Activated CD8-positive, alpha-beta memory T cell treated with anti-CD3 and anti-CD28 coated beads, Interleukin-2, amount 10 ng/mL, durations not matched to agents 7 days and 5 days (primary cell): ENCODE results near the gene MAGEB2. TPM values are rescaled to one million over a fixed set of nuclear protein-coding genes. Genes with fewer than 3 reads are reported as not detected.
"Not testable (repeated sequence)": the region's sequence is repeated elsewhere in the genome, so short reads cannot be mapped to it uniquely, and the experiment has no call there.

Source experiments
- ATAC-seq: fragments of 150-1000 bp; cut with Tn5 transposase; one replicate; pipeline ENCODE4 v1.10.0; 2021; ENCODE audit warnings: moderate library complexity
- CTCF ChIA-PET: fragments of 350-600 bp; sonication (Branson Sonifier 250); formaldehyde crosslinking; loops from one replicate; lab custom pipeline; 2021; ENCODE audit warnings: antibody characterized with exemption; lab: Charles Lee
- DNase-seq: peaks from one replicate; pipeline ENCODE4 v3.0.0-alpha.2; 2020
- H3K27ac Mint-ChIP-seq: one replicate; pipeline ENCODE4 v1.8.0; 2021; ENCODE audit warnings: mild to moderate bottlenecking, mixed read lengths
- H3K27me3 Mint-ChIP-seq: one replicate; pipeline ENCODE4 v1.8.0; 2021; ENCODE audit warnings: mixed read lengths
- H3K36me3 Mint-ChIP-seq: one replicate; pipeline ENCODE4 v1.8.0; 2021; ENCODE audit warnings: mild to moderate bottlenecking, mixed read lengths
- H3K4me1 Mint-ChIP-seq: one replicate; pipeline ENCODE4 v1.8.0; 2021; ENCODE audit warnings: mixed read lengths
- H3K4me3 Mint-ChIP-seq: one replicate; pipeline ENCODE4 v1.8.0; 2021; ENCODE audit warnings: mild to moderate bottlenecking, moderate library complexity, mixed read lengths
- H3K9me3 Mint-ChIP-seq: one replicate; pipeline ENCODE4 v1.8.0; 2022; ENCODE audit warnings: low read depth, mixed read lengths
- total RNA-seq, 2 experiments: library from RNA; stranded (reverse); gene quantifications; one replicate each; pipeline ENCODE4 v1.2.3, GENCODE V29; 2021

The MAGEB2 gene, protein sequence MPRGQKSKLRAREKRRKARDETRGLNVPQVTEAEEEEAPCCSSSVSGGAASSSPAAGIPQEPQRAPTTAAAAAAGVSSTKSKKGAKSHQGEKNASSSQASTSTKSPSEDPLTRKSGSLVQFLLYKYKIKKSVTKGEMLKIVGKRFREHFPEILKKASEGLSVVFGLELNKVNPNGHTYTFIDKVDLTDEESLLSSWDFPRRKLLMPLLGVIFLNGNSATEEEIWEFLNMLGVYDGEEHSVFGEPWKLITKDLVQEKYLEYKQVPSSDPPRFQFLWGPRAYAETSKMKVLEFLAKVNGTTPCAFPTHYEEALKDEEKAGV
- not detected for total RNA-seq

DNA sequence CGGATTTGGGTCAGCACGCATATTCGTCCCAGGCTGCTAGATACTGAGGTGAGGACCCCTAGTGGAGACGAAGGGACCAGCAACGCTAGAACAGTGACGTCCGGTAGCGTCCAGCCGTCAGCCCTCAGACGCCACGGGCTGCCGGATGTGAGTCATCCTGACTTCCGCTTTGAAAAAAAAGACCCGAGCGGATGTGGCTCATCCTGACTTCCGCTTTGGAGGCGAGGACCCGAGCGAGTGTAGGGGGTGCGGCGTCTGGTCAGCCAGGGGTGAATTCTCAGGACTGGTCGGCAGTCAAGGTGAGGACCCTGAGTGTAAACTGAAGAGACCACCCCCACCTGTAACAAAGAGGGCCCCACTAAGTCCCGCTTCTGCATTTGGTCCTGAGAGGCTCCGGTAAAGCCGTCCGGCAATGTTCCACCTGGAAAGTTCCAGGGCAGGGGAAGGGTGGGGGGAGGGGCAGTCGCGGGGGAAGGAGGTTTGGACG is at the start of gene MAGEB2:
Gene MAGEB2 (plus strand): TSS at position 207 of the 487 bp plus-strand sequence. CDS start 3,018 bp downstream, outside the sequence.
- DNase-seq (no peak), ATAC-seq (no peak)
- CTCF ChIA-PET, result interaction anchor here (0.6 kb wide), 1 partner anchor 283 kb away, joined by 3 read pairs; no protein-coding TSS in a partner anchor
- H3K27me3 Mint-ChIP-seq, result no peaks in the 10 kb centered on the region
- no peaks in the 10 kb centered on the region for H3K4me1 Mint-ChIP-seq
- H3K4me3 Mint-ChIP-seq, result no peak within 1 kb of the TSS
- no peak within 1 kb of the TSS for H3K27ac Mint-ChIP-seq
- H3K36me3 Mint-ChIP-seq, result no peaks in the 10 kb centered on the region
- H3K9me3 Mint-ChIP-seq, result no peaks in the 10 kb centered on the region

DNA sequence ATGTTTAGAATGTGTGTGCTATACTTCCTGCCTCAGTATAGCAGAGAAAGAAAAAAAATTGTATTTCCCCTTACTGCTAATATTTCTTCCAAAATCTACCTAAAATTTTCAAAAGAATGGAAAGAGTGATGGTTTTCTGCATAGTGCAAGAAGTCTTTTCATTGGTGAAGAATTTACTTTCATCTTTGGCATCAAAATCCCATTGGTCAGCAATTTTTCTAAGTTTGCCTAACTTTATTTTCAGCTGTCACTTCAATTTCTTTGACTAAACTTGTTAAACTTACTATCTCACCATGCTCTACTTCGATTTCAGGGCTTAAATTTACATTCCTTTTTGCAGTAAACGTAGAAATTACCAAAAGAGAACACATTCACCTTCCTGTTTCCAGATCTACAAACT is 44.5 kb upstream of the MAGEB2 start:
- no peaks in the 10 kb centered on the region for H3K9me3 Mint-ChIP-seq

DNA sequence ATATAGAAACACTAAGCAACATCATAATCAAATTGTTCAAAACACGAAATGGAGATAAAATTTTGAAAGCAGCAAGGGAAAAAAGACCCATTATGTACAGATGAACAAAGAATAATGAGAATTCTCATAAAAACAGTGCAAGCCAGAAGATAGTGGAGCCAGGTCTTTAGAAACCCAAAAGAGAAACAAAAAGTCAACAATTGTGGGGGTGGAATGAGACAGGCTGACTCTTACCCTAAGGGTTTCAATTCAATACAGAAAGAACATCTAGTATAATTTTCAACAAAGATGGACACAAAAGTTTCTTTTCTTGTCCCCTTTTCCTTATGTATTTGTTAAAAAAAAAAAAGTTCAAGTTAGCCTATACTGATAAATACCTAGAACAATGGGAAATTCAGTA is 34.0 kb upstream of the MAGEB2 start:
- H3K27me3 Mint-ChIP-seq, result no peaks in the 10 kb centered on the region
- DNase-seq (no peak), ATAC-seq (no peak)
- no peak overlapping the region for H3K4me3 Mint-ChIP-seq
- no peaks in the 10 kb centered on the region for H3K9me3 Mint-ChIP-seq
- CTCF ChIA-PET, result no interaction called here
- no peaks in the 10 kb centered on the region for H3K36me3 Mint-ChIP-seq
- no peaks in the 10 kb centered on the region for H3K4me1 Mint-ChIP-seq
- H3K27ac Mint-ChIP-seq, result no peak overlapping the region

More for the DNA sequence above, 44.5 kb upstream of the MAGEB2 start:
- Mint-ChIP-seq H3K27me3 (no peaks in the 10 kb centered on the region), H3K36me3 (no peaks in the 10 kb centered on the region), H3K4me1 (no peaks in the 10 kb centered on the region), H3K4me3 (no peak overlapping the region), H3K27ac (no peak overlapping the region)
- CTCF ChIA-PET, result no interaction called here
- DNase-seq (no peak), ATAC-seq (no peak)

DNA sequence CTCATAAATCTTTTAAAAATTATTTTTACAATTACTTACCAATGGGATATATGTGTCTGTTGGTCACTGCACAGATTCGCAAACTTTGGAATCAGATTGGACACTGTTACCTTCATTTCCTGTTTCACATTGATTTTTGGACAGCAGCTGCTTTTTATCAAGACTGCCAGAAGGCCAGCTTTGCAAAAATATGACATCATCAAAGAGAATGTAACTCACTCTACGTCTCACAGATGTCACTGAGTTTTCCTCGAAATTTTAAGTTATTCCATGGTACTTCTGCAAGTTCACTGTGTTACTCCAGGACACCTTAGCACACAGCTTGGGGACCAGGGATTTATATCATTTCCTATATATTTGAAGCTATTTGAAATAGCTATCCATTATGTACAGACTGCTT is 31.8 kb upstream of the MAGEB2 start:
- H3K27ac Mint-ChIP-seq, result no peak overlapping the region
- no peak overlapping the region for H3K4me3 Mint-ChIP-seq
- no peaks in the 10 kb centered on the region for H3K36me3 Mint-ChIP-seq
- no peak for ATAC-seq
- DNase-seq, result no peak
- no peaks in the 10 kb centered on the region for H3K9me3 Mint-ChIP-seq
- CTCF ChIA-PET, result no interaction called here
- H3K4me1 Mint-ChIP-seq, result no peaks in the 10 kb centered on the region
- no peaks in the 10 kb centered on the region for H3K27me3 Mint-ChIP-seq

DNA sequence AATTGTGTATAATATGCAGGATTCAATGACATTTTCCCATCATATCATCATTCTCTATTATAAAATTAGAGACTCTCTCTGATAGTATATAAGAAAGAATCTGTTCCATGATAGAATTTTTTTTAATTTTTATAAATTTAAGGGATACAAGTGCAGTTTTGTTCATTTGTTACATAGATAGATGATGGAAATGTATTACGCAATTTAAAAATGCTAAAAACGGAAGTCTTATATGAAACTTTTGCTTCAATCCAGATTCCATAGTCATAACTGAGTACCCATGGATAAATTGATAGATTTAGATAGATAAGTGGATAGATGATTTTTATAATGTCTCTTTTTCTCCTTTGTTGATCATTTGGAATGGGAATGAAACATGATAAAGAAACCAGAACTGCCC is 24.9 kb upstream of the MAGEB2 start:
- Mint-ChIP-seq H3K36me3 (no peaks in the 10 kb centered on the region), H3K27ac (no peak overlapping the region), H3K9me3 (peaks cover 2% of the 10 kb centered on the region), H3K4me3 (no peak overlapping the region), H3K27me3 (no peaks in the 10 kb centered on the region), H3K4me1 (no peaks in the 10 kb centered on the region)
- ATAC-seq (no peak), DNase-seq (no peak)
- CTCF ChIA-PET, result no interaction called here

DNA sequence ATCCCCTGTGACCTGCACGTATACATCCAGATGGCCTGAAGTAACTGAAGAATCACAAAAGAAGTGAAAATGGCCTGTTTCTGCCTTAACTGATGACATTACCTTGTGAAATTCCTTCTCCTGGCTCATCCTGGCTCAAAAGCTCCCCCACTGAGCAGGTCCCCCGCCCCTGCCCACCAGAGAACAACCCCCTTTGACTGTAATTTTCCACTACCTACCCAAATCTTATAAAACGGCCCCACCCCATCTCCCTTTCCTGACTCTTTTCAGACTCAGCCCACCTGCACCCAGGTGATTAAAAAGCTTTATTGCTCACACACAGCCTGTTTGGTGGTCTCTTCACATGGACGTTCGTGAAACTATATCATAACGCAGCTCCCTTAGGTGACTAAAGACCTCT is 21.5 kb upstream of the MAGEB2 start:
- H3K9me3 Mint-ChIP-seq, H3K27me3 Mint-ChIP-seq, ATAC-seq, H3K4me3 Mint-ChIP-seq, H3K27ac Mint-ChIP-seq, CTCF ChIA-PET, H3K36me3 Mint-ChIP-seq, H3K4me1 Mint-ChIP-seq, DNase-seq: not testable (repeated sequence)

DNA sequence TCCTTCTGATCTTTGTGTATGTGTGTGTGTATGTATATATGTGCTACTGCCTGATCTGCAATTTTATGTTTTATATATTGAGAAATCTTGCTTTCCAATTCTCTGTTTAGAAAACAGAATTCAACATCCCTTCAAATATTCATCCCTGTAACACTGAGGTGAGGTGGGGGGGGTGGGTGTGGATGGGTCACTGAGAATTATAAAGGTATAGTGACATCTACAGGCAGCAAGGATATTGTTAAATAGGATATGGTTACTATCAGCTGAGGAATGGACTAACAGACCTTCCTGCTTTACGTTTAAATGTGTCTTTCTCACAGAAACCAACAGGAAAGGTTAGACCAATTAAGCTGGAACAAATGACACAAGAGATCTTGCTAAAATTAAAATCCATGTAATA is 19.0 kb upstream of the MAGEB2 start:
- ATAC-seq (no peak), DNase-seq (no peak)
- Mint-ChIP-seq H3K27me3 (no peaks in the 10 kb centered on the region), H3K27ac (no peak overlapping the region), H3K4me1 (no peaks in the 10 kb centered on the region), H3K36me3 (no peaks in the 10 kb centered on the region), H3K9me3 (peaks cover 2% of the 10 kb centered on the region), H3K4me3 (no peak overlapping the region)
- CTCF ChIA-PET, result no interaction called here

DNA sequence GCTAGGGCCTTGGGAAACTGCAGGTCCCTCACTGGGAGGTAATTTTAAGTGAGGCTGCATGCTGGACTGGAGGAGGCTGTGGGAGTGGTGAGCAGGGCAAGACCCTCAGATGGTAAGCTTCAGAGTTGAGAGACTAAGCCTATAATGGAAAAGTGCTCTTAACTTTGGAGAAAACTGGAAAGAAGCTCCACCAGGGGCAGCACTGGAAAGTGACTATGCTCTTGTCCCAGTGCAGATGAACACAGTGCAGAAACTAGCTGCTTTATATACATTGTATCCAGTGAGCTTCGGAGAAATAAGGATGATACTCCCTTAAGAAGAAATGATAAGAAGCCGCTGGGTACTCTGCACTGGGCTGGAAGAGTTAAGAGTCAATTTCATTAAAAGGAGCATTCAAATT is 3.2 kb upstream of the MAGEB2 start:
- CTCF ChIA-PET, result no interaction called here
- H3K4me3 Mint-ChIP-seq, result no peak overlapping the region
- no peak for DNase-seq
- H3K27ac Mint-ChIP-seq, result no peak overlapping the region
- no peak for ATAC-seq
- H3K9me3 Mint-ChIP-seq, result no peaks in the 10 kb centered on the region
- no peaks in the 10 kb centered on the region for H3K36me3 Mint-ChIP-seq
- H3K27me3 Mint-ChIP-seq, result no peaks in the 10 kb centered on the region
- no peaks in the 10 kb centered on the region for H3K4me1 Mint-ChIP-seq

DNA sequence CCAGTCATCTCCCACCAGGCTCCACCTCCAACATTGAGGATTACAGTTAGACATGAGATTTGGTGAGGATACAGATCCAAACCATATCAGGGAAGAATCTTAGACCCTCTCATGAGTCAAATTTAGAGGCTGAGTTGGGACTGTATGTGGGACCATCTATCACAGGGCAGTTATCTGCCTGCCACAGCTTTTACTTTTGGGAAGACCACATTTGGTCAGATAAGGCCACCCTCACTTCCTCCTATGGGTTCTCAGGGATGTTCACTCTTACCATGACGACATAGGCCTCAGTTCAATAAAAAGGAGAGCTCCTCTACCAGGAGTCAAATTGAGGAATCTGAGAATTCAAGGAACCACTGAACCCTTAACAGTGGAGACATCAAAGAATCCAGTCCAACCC is 2.1 kb downstream of the MAGEB2 start:
- Mint-ChIP-seq H3K36me3 (no peaks in the 10 kb centered on the region), H3K9me3 (no peaks in the 10 kb centered on the region)

DNA sequence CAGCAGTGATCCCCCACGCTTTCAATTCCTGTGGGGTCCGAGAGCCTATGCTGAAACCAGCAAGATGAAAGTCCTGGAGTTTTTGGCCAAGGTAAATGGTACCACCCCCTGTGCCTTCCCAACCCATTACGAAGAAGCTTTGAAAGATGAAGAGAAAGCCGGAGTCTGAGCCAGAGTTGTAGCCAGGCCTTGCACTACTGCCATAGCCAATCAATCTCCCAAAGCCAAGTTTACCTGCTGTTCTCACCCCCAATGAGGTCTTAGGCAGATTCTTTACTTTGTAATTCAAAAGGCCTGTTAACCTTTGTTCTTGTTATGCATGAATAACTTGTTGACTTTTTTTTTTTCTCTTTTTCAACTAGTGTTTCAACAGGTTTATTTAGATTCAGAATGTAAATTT is 4.0 kb downstream of the MAGEB2 start:
- Mint-ChIP-seq H3K4me3 (no peak overlapping the region), H3K27ac (no peak overlapping the region), H3K36me3 (no peaks in the 10 kb centered on the region), H3K4me1 (no peaks in the 10 kb centered on the region), H3K9me3 (no peaks in the 10 kb centered on the region), H3K27me3 (no peaks in the 10 kb centered on the region)
- CTCF ChIA-PET, result no interaction called here
- DNase-seq (no peak), ATAC-seq (no peak)

More for the DNA sequence above, 2.1 kb downstream of the MAGEB2 start:
- H3K4me3 Mint-ChIP-seq, result no peak overlapping the region
- H3K27ac Mint-ChIP-seq, result no peak overlapping the region
- no peak for ATAC-seq
- no peaks in the 10 kb centered on the region for H3K4me1 Mint-ChIP-seq
- CTCF ChIA-PET, result no interaction called here
- no peaks in the 10 kb centered on the region for H3K27me3 Mint-ChIP-seq
- DNase-seq, result no peak

DNA sequence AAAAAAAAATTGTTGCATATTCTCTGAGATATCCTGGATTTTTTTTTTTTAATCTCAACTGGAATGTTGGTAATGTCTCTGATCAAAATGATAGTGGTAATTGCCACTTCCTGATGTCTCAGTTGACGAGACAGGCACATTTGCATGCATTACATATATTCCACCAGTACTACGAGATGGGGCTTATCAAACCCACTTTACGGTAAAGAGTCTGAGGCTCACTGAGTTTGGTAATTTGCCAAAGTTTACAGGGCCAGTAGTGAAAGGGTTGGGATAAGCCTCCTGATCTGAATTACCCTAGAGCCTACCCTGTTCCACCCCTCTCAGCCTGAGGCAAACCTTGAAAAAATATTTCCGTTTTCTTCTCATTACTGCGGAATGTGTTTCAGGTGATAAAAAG is 5.3 kb downstream of the MAGEB2 start:
- Mint-ChIP-seq H3K9me3 (no peaks in the 10 kb centered on the region), H3K4me1 (no peaks in the 10 kb centered on the region), H3K27ac (no peak overlapping the region), H3K4me3 (no peak overlapping the region), H3K36me3 (no peaks in the 10 kb centered on the region), H3K27me3 (no peaks in the 10 kb centered on the region)
- ATAC-seq, result no peak
- DNase-seq, result no peak
- CTCF ChIA-PET, result no interaction called here

DNA sequence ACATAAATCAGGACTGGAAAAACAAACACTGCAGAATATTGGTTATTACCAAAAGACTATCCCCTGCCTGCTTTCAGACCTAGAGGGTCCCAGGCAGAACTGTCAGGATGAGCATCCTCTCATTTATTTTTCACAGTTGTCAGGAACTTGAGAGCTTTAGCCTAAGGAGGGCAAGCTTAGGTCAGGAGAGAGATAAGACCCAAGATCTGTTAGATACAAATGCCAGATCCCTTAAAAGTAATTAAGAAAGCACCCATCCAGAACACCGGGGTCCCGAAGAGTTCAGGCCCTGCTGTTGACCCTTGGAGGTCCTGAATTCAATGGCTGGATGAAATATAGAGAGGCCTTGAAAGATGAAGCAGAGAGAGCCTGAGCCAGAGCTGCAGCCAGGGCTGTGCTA is 9.2 kb downstream of the MAGEB2 start:
- H3K27ac Mint-ChIP-seq, result no peak overlapping the region
- H3K27me3 Mint-ChIP-seq, result no peaks in the 10 kb centered on the region
- CTCF ChIA-PET, result no interaction called here
- ATAC-seq (no peak), DNase-seq (no peak)
- H3K9me3 Mint-ChIP-seq, result no peaks in the 10 kb centered on the region
- no peak overlapping the region for H3K4me3 Mint-ChIP-seq
- no peaks in the 10 kb centered on the region for H3K36me3 Mint-ChIP-seq
- H3K4me1 Mint-ChIP-seq, result no peaks in the 10 kb centered on the region

DNA sequence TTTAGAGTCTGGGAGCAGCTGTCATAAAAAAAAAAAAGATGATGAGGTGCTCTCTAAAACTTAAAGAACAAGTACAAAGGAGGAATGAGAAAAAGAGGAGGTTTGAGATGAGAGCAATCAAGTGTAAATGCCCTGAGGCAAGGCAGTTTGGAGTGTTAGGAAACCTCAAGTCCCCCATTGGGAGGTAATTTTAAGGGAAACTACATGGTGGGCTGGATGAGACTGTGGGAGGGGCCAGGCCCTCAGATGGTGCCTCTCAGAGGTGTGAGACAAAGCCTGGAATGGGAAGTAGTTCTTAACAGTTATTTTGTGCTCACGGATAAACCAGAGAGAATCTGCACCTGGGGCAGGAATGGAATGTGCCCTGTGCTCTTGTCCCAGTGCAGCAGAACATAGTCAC is 13.2 kb downstream of the MAGEB2 start:
- no peak overlapping the region for H3K27ac Mint-ChIP-seq
- ATAC-seq (no peak), DNase-seq (no peak)
- H3K9me3 Mint-ChIP-seq, result no peaks in the 10 kb centered on the region
- CTCF ChIA-PET, result no interaction called here
- no peaks in the 10 kb centered on the region for H3K36me3 Mint-ChIP-seq
- no peaks in the 10 kb centered on the region for H3K4me1 Mint-ChIP-seq
- H3K4me3 Mint-ChIP-seq, result no peak overlapping the region
- no peaks in the 10 kb centered on the region for H3K27me3 Mint-ChIP-seq

DNA sequence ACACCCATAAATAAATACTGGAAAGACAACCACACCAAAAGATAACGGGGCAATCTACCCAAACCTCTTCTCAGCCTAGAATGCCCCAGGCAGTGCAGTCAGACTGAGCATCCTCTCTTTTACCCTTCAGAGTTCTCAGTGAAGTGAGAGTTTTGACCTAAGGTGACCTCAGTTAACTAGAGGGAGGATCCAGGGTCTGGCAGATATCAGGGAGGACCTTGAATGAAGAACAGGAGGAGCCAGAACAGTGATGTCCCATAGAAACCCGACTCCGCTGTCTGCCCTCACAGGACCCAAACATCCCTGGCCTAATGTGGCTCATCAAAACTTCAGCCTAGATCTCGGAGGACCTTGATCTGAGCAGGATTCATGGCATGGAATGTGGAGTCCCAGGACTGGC is 15.0 kb downstream of the MAGEB2 start, which contains the start of gene MAGEB3:
Gene MAGEB3 (plus strand): TSS at position 263 of the 400 bp plus-strand sequence. CDS start 5,268 bp downstream, outside the sequence.
- DNase-seq (no peak), ATAC-seq (no peak)
- Mint-ChIP-seq H3K27me3 (no peaks in the 10 kb centered on the region), H3K4me3 (no peak within 1 kb of the TSS), H3K4me1 (no peaks in the 10 kb centered on the region), H3K27ac (no peak within 1 kb of the TSS), H3K9me3 (no peaks in the 10 kb centered on the region), H3K36me3 (no peaks in the 10 kb centered on the region)
- CTCF ChIA-PET, result no interaction called here
